ENCODE measurements around the gene MAP3K19. TPM values are rescaled to one million over a fixed set of nuclear protein-coding genes. Genes with fewer than 3 reads are reported as not detected.
A peak's percentile ranks its signal among the peaks of the same experiment; 100 is the strongest.
"Not testable (repeated sequence)": the region's sequence is repeated elsewhere in the genome, so short reads cannot be mapped to it uniquely, and the experiment has no call there.

Gene MAP3K19
- total RNA-seq, result under 1 TPM in 1 of 2 donors, not detected in 1; 0.64 TPM

GRCh38 chr2:135047300-135047699 lies at the start of gene MAP3K19:
MAP3K19 (minus strand) TSS chr2:135047447; CDS start chr2:135024647, 22,800 bp downstream.
- Mint-ChIP-seq H3K27ac (no peak within 1 kb of the TSS), H3K9me3 (no peaks in the 10 kb centered on the region), H3K36me3 (peaks cover 4 to 5% of the 10 kb centered on the region in 2 donors)
- DNase-seq (ENCODE audit: low spot score in 2 of 2) (no peak), ATAC-seq (no peak)

GRCh38 chr2:135096665-135097446 lies 49.6 kb upstream of the MAP3K19 start:
- H3K36me3 Mint-ChIP-seq, result peaks cover 17 to 38% of the 10 kb centered on the region in 2 donors
- peaks cover 0 to 2% of the 10 kb centered on the region in 2 donors for H3K9me3 Mint-ChIP-seq
- ATAC-seq, result no peak
- H3K27ac Mint-ChIP-seq, result no peak overlapping the region
- DNase-seq (ENCODE audit: low spot score in 2 of 2), result no peak

- no peak overlapping the region for H3K27ac Mint-ChIP-seq
- DNase-seq (ENCODE audit: low spot score in 2 of 2), result no peak
- peaks cover 11 to 31% of the 10 kb centered on the region in 2 donors for H3K36me3 Mint-ChIP-seq
- peak in 1 of 2 donors; percentile 45 for ATAC-seq
- H3K9me3 Mint-ChIP-seq, result no peaks in the 10 kb centered on the region
Observed at GRCh38 chr2:135095591-135095990, 48.3 kb upstream of the MAP3K19 start.

GRCh38 chr2:135094508-135094907 lies 47.3 kb upstream of the MAP3K19 start:
- DNase-seq (ENCODE audit: low spot score in 2 of 2) (no peak), ATAC-seq (no peak)
- H3K27ac Mint-ChIP-seq, result no peak overlapping the region
- no peaks in the 10 kb centered on the region for H3K9me3 Mint-ChIP-seq
- peaks cover 12 to 29% of the 10 kb centered on the region in 2 donors for H3K36me3 Mint-ChIP-seq

- peaks cover 17 to 35% of the 10 kb centered on the region in 2 donors for H3K36me3 Mint-ChIP-seq
- H3K27ac Mint-ChIP-seq, result no peak overlapping the region
- DNase-seq (ENCODE audit: low spot score in 2 of 2) (no peak), ATAC-seq (no peak)
- no peaks in the 10 kb centered on the region for H3K9me3 Mint-ChIP-seq
Observed at GRCh38 chr2:135093670-135094330, 46.6 kb upstream of the MAP3K19 start.

- peak overlapping the region in 1 of 2 donors; percentile 43 for H3K27ac Mint-ChIP-seq
- no peaks in the 10 kb centered on the region for H3K9me3 Mint-ChIP-seq
Observed at GRCh38 chr2:135093193-135093592, 45.9 kb upstream of the MAP3K19 start.

GRCh38 chr2:135091681-135092080 lies 44.4 kb upstream of the MAP3K19 start:
- DNase-seq (ENCODE audit: low spot score in 2 of 2) (no peak), ATAC-seq (no peak)
- H3K27ac Mint-ChIP-seq, result no peak overlapping the region
- H3K9me3 Mint-ChIP-seq, result no peaks in the 10 kb centered on the region
- peaks cover 17 to 51% of the 10 kb centered on the region in 2 donors for H3K36me3 Mint-ChIP-seq

More at GRCh38 chr2:135093193-135093592, 45.9 kb upstream of the MAP3K19 start:
- no peak for DNase-seq (ENCODE audit: low spot score in 2 of 2)
- no peak for ATAC-seq
- peaks cover 17 to 41% of the 10 kb centered on the region in 2 donors for H3K36me3 Mint-ChIP-seq

- not testable (repeated sequence) for ATAC-seq; H3K27ac Mint-ChIP-seq; DNase-seq (ENCODE audit: low spot score in 2 of 2)
- H3K36me3 Mint-ChIP-seq, result peaks cover 11 to 56% of the 10 kb centered on the region in 2 donors
- peaks cover 0 to 14% of the 10 kb centered on the region in 2 donors for H3K9me3 Mint-ChIP-seq
Observed at GRCh38 chr2:135089597-135089996, 42.4 kb upstream of the MAP3K19 start.

GRCh38 chr2:135086222-135086621 lies 39.0 kb upstream of the MAP3K19 start:
- ATAC-seq, result peak; percentile 32 to 80
- Mint-ChIP-seq H3K27ac (peak overlapping the region in 1 of 2 donors; percentile 24), H3K36me3 (peaks cover 7 to 72% of the 10 kb centered on the region in 2 donors), H3K9me3 (peaks cover 0 to 20% of the 10 kb centered on the region in 2 donors)
- no peak for DNase-seq (ENCODE audit: low spot score in 2 of 2)

GRCh38 chr2:135078417-135078816 lies 31.2 kb upstream of the MAP3K19 start:
- ATAC-seq (no peak), DNase-seq (ENCODE audit: low spot score in 2 of 2) (no peak)
- H3K27ac Mint-ChIP-seq, result no peak overlapping the region
- peaks cover 7% of the 10 kb centered on the region in 2 donors for H3K9me3 Mint-ChIP-seq
- H3K36me3 Mint-ChIP-seq, result peaks cover 10 to 43% of the 10 kb centered on the region in 2 donors

- Mint-ChIP-seq H3K27ac (no peak overlapping the region), H3K36me3 (peaks cover 25 to 43% of the 10 kb centered on the region in 2 donors), H3K9me3 (peaks cover 17 to 22% of the 10 kb centered on the region in 2 donors)
- ATAC-seq (no peak), DNase-seq (ENCODE audit: low spot score in 2 of 2) (no peak)
Observed at GRCh38 chr2:135076556-135076955, 29.3 kb upstream of the MAP3K19 start.

- peaks cover 23 to 40% of the 10 kb centered on the region in 2 donors for H3K36me3 Mint-ChIP-seq
- no peak for ATAC-seq
- peak overlapping the region in 1 of 2 donors; percentile 17 for H3K27ac Mint-ChIP-seq
Observed at GRCh38 chr2:135074216-135074615, 27.0 kb upstream of the MAP3K19 start.

GRCh38 chr2:135072125-135072997 lies 25.1 kb upstream of the MAP3K19 start:
- DNase-seq (ENCODE audit: low spot score in 2 of 2) (no peak), ATAC-seq (no peak)
- Mint-ChIP-seq H3K9me3 (peaks cover 13 to 22% of the 10 kb centered on the region in 2 donors), H3K27ac (no peak overlapping the region), H3K36me3 (peaks cover 20 to 47% of the 10 kb centered on the region in 2 donors)

More at GRCh38 chr2:135074216-135074615, 27.0 kb upstream of the MAP3K19 start:
- peaks cover 15 to 25% of the 10 kb centered on the region in 2 donors for H3K9me3 Mint-ChIP-seq
- no peak for DNase-seq (ENCODE audit: low spot score in 2 of 2)

- peak overlapping the region in 1 of 2 donors; percentile 78 for H3K27ac Mint-ChIP-seq
- ATAC-seq (no peak), DNase-seq (ENCODE audit: low spot score in 2 of 2) (no peak)
- peaks cover under 1 to 14% of the 10 kb centered on the region in 2 donors for H3K9me3 Mint-ChIP-seq
- H3K36me3 Mint-ChIP-seq, result peaks cover 37 to 77% of the 10 kb centered on the region in 2 donors
Observed at GRCh38 chr2:135066710-135067109, 19.5 kb upstream of the MAP3K19 start.

GRCh38 chr2:135064149-135064548 lies 16.9 kb upstream of the MAP3K19 start:
- Mint-ChIP-seq H3K9me3 (peaks cover 0 to 6% of the 10 kb centered on the region in 2 donors), H3K36me3 (peaks cover 33 to 73% of the 10 kb centered on the region in 2 donors), H3K27ac (peak overlapping the region in 1 of 2 donors; percentile 55)
- DNase-seq (ENCODE audit: low spot score in 2 of 2) (no peak), ATAC-seq (no peak)

- ATAC-seq, result peak in 1 of 2 donors; percentile 24
- Mint-ChIP-seq H3K36me3 (peaks cover 33 to 67% of the 10 kb centered on the region in 2 donors), H3K27ac (peak overlapping the region in 1 of 2 donors; percentile 55), H3K9me3 (peaks cover 0 to 6% of the 10 kb centered on the region in 2 donors)
- DNase-seq (ENCODE audit: low spot score in 2 of 2), result no peak
Observed at GRCh38 chr2:135063210-135063609, 16.0 kb upstream of the MAP3K19 start.
